Heart left ventricle (tissue), 13 donors: Measurements from ENCODE around the gene DNAJB12.
"Not testable (repeated sequence)": the region's sequence is repeated elsewhere in the genome, so short reads cannot be mapped to it uniquely, and the experiment has no call there.

Experiments used
- CTCF ChIP-seq, 12 donors: fragments of 200-600 bp; sonication (generic) in 4 of 12; IDR thresholded peaks; one replicate each; pipeline versions ENCODE4 v1.5.0 to v1.8.0; 2018 to 2022; ENCODE audit warnings: antibody characterized with exemption in 12 of 12, mild to moderate bottlenecking in 5 of 12
- POLR2A ChIP-seq, 2 donors: fragments of 450-650 bp; IDR thresholded peaks; one replicate each; pipeline ENCODE4 v1.6.1; 2017; ENCODE audit warnings: antibody characterized with exemption in 2 of 2, mild to moderate bottlenecking in 2 of 2, moderate library complexity in 2 of 2
- donor health status: ischemic (EF 13 %, LVEDD 7.1; RV severe dilation, severe dysfunction).
- donor health status: DM: no; HTN: yes; CAD: no.
- donor health status: DM: no; HTN: no; CAD: no.
- donor health status: ischemic (EF 25% LVEDD 6.9; RV normal size, moderate dysfunction).
- donor health status: ischemic (EF 25% LVEDD 5.7; RV mildly dilated, moderate dysfunction).
- donor health status: ischemic (EF 35%, LVEDD 5.7; RV mildly dilated, moderate dysfunction).
- donor health status: nonischemic (EF 11% LVEDD 7.7; RV severe dilation, severe dysfunction).
- donor health status: DM: yes; HTN: yes; CAD: no.
- donor health status: PGD.
- donor health status: ischemic (EF 29% LVEDD 5.4; RV normal size, mild dysfunction).
- donor health status: nonischemic (EF 23%, LVEDD 6.1; RV moderate dilation, normal function).

- TF ChIP-seq CTCF, POLR2A (IDR thresholded peaks at IDR 0.05): not testable (repeated sequence)
Measured at GRCh38 chr10:72395581-72395980, 40.9 kb upstream of the DNAJB12 start.
